HG03103 (cell line): ENCODE measurements around the gene RNU1-3.
"Not testable (repeated sequence)": the region's sequence is repeated elsewhere in the genome, so short reads cannot be mapped to it uniquely, and the experiment has no call there.

ENCODE experiments used
- ATAC-seq: cut with Tn5 transposase; IDR thresholded peaks from one replicate; pipeline ENCODE4 v1.9.1; 2021; ENCODE audit warnings: low read depth; ENCODE audit not compliant: unreplicated experiment

RNU1-3 gene

GRCh38 chr1:16666502-16667413, at the start of gene RNU1-3:
Gene RNU1-3, minus strand, starts transcription at chr1:16666948.
- ATAC-seq = not testable (repeated sequence)

- ATAC-seq = not testable (repeated sequence)
Observed at GRCh38 chr1:16713480-16713879, 46.7 kb upstream of the RNU1-3 start.

GRCh38 chr1:16712984-16713383, 46.2 kb upstream of the RNU1-3 start:
- ATAC-seq = not testable (repeated sequence)

GRCh38 chr1:16712582-16712981, 45.8 kb upstream of the RNU1-3 start:
- ATAC-seq = not testable (repeated sequence)

GRCh38 chr1:16712131-16712530, 45.4 kb upstream of the RNU1-3 start:
- not testable (repeated sequence) for ATAC-seq

GRCh38 chr1:16710618-16711017, 43.9 kb upstream of the RNU1-3 start:
- not testable (repeated sequence) for ATAC-seq

GRCh38 chr1:16709659-16710087, 42.9 kb upstream of the RNU1-3 start:
- ATAC-seq = not testable (repeated sequence)

- not testable (repeated sequence) for ATAC-seq
Observed at GRCh38 chr1:16708704-16709103, 42.0 kb upstream of the RNU1-3 start.

GRCh38 chr1:16707130-16708093, 40.7 kb upstream of the RNU1-3 start:
- ATAC-seq = not testable (repeated sequence)

GRCh38 chr1:16706302-16706701, 39.6 kb upstream of the RNU1-3 start:
- not testable (repeated sequence) for ATAC-seq

GRCh38 chr1:16704502-16705100, 37.9 kb upstream of the RNU1-3 start:
- not testable (repeated sequence) for ATAC-seq

- not testable (repeated sequence) for ATAC-seq
Observed at GRCh38 chr1:16704076-16704475, 37.3 kb upstream of the RNU1-3 start.

- ATAC-seq = not testable (repeated sequence)
Observed at GRCh38 chr1:16703602-16704001, 36.9 kb upstream of the RNU1-3 start.

- not testable (repeated sequence) for ATAC-seq
Observed at GRCh38 chr1:16703141-16703540, 36.4 kb upstream of the RNU1-3 start.

GRCh38 chr1:16702280-16702679, 35.5 kb upstream of the RNU1-3 start:
- not testable (repeated sequence) for ATAC-seq

GRCh38 chr1:16701189-16701588, 34.4 kb upstream of the RNU1-3 start:
- ATAC-seq = not testable (repeated sequence)

GRCh38 chr1:16700138-16700895, 33.6 kb upstream of the RNU1-3 start:
- not testable (repeated sequence) for ATAC-seq

- ATAC-seq = not testable (repeated sequence)
Observed at GRCh38 chr1:16699440-16699839, 32.7 kb upstream of the RNU1-3 start.

GRCh38 chr1:16697152-16697551, 30.4 kb upstream of the RNU1-3 start:
- not testable (repeated sequence) for ATAC-seq
